Esophagus (tissue), 2 donors: ENCODE measurements around the gene LHB. TPM values are rescaled to one million over a fixed set of nuclear protein-coding genes. Genes with fewer than 3 reads are reported as not detected.

Experiments used
- H3K27ac ChIP-seq, 2 donors: one replicate each; pipeline ENCODE4 v1.5.1; 2013; ENCODE audit warnings: low read depth in 2 of 2, mild to moderate bottlenecking in 2 of 2, inconsistent platforms in 1 of 2, low read length in 1 of 2, moderate library complexity in 1 of 2
- H3K27me3 ChIP-seq, 2 donors: one replicate each; pipeline ENCODE4 v1.6.1; 2013; ENCODE audit warnings: low read length in 2 of 2, control low read depth in 1 of 2, mild to moderate bottlenecking in 1 of 2; ENCODE audit not compliant: insufficient read depth in 2 of 2, control insufficient read depth in 1 of 2
- H3K36me3 ChIP-seq, 2 donors: one replicate each; pipeline ENCODE4 v1.6.1; 2013; ENCODE audit warnings: low read length in 1 of 2; ENCODE audit not compliant: control insufficient read depth in 2 of 2, insufficient read depth in 2 of 2
- H3K4me1 ChIP-seq, 2 donors: one replicate each; pipeline ENCODE4 v1.6.1; 2013; ENCODE audit warnings: low read length in 1 of 2; ENCODE audit not compliant: control insufficient read depth in 2 of 2, insufficient read depth in 2 of 2
- H3K4me3 ChIP-seq, 2 donors: one replicate each; pipeline ENCODE4 v1.5.1; 2013; ENCODE audit warnings: low read length in 2 of 2, mild to moderate bottlenecking in 2 of 2, low read depth in 1 of 2, moderate library complexity in 1 of 2
- H3K9me3 ChIP-seq, 2 donors: one replicate each; pipeline ENCODE4 v1.6.1; 2013; ENCODE audit warnings: mild to moderate bottlenecking in 2 of 2, low read depth in 1 of 2, low read length in 1 of 2, moderate library complexity in 1 of 2; ENCODE audit not compliant: control insufficient read depth in 2 of 2, insufficient read depth in 1 of 2
- WGBS, 2 donors: extraction: QIAGEN DNeasy Blood & Tissue Kit; methylation state at CpG; one replicate each; pipeline ENCODE4 v1.1.7; 2013; 5-methylcytosine and 5-hydroxymethylcytosine counted together
- polyA plus RNA-seq, 2 donors: library from polyadenylated mRNA; stranded (reverse); fragments of 200-250 nt; gene quantifications; one replicate each; pipeline ENCODE4 v1.2.3, GENCODE V29; 2013
- donor health status: healthy with polysubstance abuse.
- donor health status: Bipolar disorder and iron deficiency.

LHB gene
- polyA plus RNA-seq, 2 donors, result 0.29 to 0.45 TPM

- peaks cover 11 to 14% of the 10 kb centered on the region in 2 donors for H3K4me1 ChIP-seq
- H3K27ac ChIP-seq, result no peak overlapping the region
- no peaks in the 10 kb centered on the region for H3K27me3 ChIP-seq
- H3K4me3 ChIP-seq, result no peak overlapping the region
- no peaks in the 10 kb centered on the region for H3K9me3 ChIP-seq
- WGBS, 2 donors, result 94 to 95% methylated on average over 7 of the region's 7 CpGs
- H3K36me3 ChIP-seq, result peaks cover 0 to 30% of the 10 kb centered on the region in 2 donors
Measured at GRCh38 chr19:48988286-48988685, 28.6 kb downstream of the LHB start.

GRCh38 chr19:48987323-48987722 lies 29.6 kb downstream of the LHB start:
- Histone ChIP-seq H3K27me3 (no peaks in the 10 kb centered on the region), H3K4me3 (no peak overlapping the region), H3K9me3 (no peaks in the 10 kb centered on the region), H3K4me1 (peaks cover 11 to 14% of the 10 kb centered on the region in 2 donors), H3K36me3 (peaks cover 0 to 38% of the 10 kb centered on the region in 2 donors), H3K27ac (no peak overlapping the region)
- WGBS, 2 donors, result 84 to 88% methylated on average over 7 of the region's 7 CpGs

- H3K4me1 ChIP-seq, result peaks cover 3 to 4% of the 10 kb centered on the region in 2 donors
- H3K27ac ChIP-seq, result no peak overlapping the region
- H3K27me3 ChIP-seq, result no peaks in the 10 kb centered on the region
- WGBS, 2 donors, result 90 to 93% methylated on average over 3 of the region's 3 CpGs
- H3K4me3 ChIP-seq, result no peak overlapping the region
- peaks cover 0 to 47% of the 10 kb centered on the region in 2 donors for H3K36me3 ChIP-seq
- H3K9me3 ChIP-seq, result no peaks in the 10 kb centered on the region
Measured at GRCh38 chr19:48986211-48986610, 30.7 kb downstream of the LHB start.

- H3K4me3 ChIP-seq, result no peak overlapping the region
- H3K9me3 ChIP-seq, result no peaks in the 10 kb centered on the region
- H3K36me3 ChIP-seq, result peaks cover 0 to 43% of the 10 kb centered on the region in 2 donors
- WGBS, 2 donors, result 95 to 97% methylated on average over 13 of the region's 13 CpGs
- H3K4me1 ChIP-seq, result no peaks in the 10 kb centered on the region
- H3K27me3 ChIP-seq, result no peaks in the 10 kb centered on the region
- H3K27ac ChIP-seq, result no peak overlapping the region
Measured at GRCh38 chr19:48985711-48986110, 31.2 kb downstream of the LHB start.

- Histone ChIP-seq H3K27ac (no peak overlapping the region), H3K36me3 (peaks cover 8 to 33% of the 10 kb centered on the region in 2 donors), H3K4me3 (no peak overlapping the region), H3K9me3 (no peaks in the 10 kb centered on the region), H3K4me1 (no peaks in the 10 kb centered on the region), H3K27me3 (no peaks in the 10 kb centered on the region)
- WGBS, 2 donors, result 92 to 98% methylated on average over 9 of the region's 9 CpGs
Measured at GRCh38 chr19:48982280-48982679, 34.6 kb downstream of the LHB start.

- Histone ChIP-seq H3K9me3 (no peaks in the 10 kb centered on the region), H3K36me3 (peaks cover 15 to 19% of the 10 kb centered on the region in 2 donors), H3K4me3 (no peak overlapping the region), H3K27me3 (no peaks in the 10 kb centered on the region), H3K27ac (no peak overlapping the region), H3K4me1 (no peaks in the 10 kb centered on the region)
- WGBS, 2 donors, result 64 to 87% methylated on average over 2 of the region's 2 CpGs
Measured at GRCh38 chr19:48977061-48977460, 39.8 kb downstream of the LHB start.

- no peak overlapping the region for H3K4me3 ChIP-seq
- peaks cover 12 to 15% of the 10 kb centered on the region in 2 donors for H3K36me3 ChIP-seq
- H3K4me1 ChIP-seq, result no peaks in the 10 kb centered on the region
- H3K27ac ChIP-seq, result no peak overlapping the region
- 88 to 90% methylated on average over 13 of the region's 13 CpGs for WGBS, 2 donors
- no peaks in the 10 kb centered on the region for H3K27me3 ChIP-seq
- no peaks in the 10 kb centered on the region for H3K9me3 ChIP-seq
Measured at GRCh38 chr19:48975947-48976847, 40.7 kb downstream of the LHB start.

- peaks cover 12 to 35% of the 10 kb centered on the region in 2 donors for H3K36me3 ChIP-seq
- no peak overlapping the region for H3K4me3 ChIP-seq
- H3K27ac ChIP-seq, result peak overlapping the region in 1 of 2 donors; percentile 40
- peaks cover 0 to 5% of the 10 kb centered on the region in 2 donors for H3K4me1 ChIP-seq
- WGBS, 2 donors, result 24 to 25% methylated on average over 19 of the region's 19 CpGs
- H3K9me3 ChIP-seq, result peaks cover 0 to 1% of the 10 kb centered on the region in 2 donors
- no peaks in the 10 kb centered on the region for H3K27me3 ChIP-seq
Measured at GRCh38 chr19:48970923-48971395, 45.9 kb downstream of the LHB start.

- Histone ChIP-seq H3K4me3 (no peak overlapping the region), H3K4me1 (peaks cover 0 to 6% of the 10 kb centered on the region in 2 donors), H3K9me3 (peaks cover 0 to 1% of the 10 kb centered on the region in 2 donors), H3K27ac (no peak overlapping the region), H3K36me3 (peaks cover 12 to 35% of the 10 kb centered on the region in 2 donors), H3K27me3 (no peaks in the 10 kb centered on the region)
- WGBS, 2 donors, result 89 to 91% methylated on average over 23 of the region's 23 CpGs
Measured at GRCh38 chr19:48970139-48970766, 46.6 kb downstream of the LHB start.
